Stimulated activated CD4-positive, alpha-beta T cell treated with anti-CD3 and anti-CD28 coated beads, TNF-alpha, amount 100 ng/mL, for 24 hours (primary cell): Measurements from ENCODE around the gene CREB3L1.

Experiments
- DNase-seq, 3 experiments: peaks; one replicate each; pipeline ENCODE4 v3.0.0-alpha.2; 2020; ENCODE audit warnings: low read depth in 3 of 3

The CREB3L1 gene, protein sequence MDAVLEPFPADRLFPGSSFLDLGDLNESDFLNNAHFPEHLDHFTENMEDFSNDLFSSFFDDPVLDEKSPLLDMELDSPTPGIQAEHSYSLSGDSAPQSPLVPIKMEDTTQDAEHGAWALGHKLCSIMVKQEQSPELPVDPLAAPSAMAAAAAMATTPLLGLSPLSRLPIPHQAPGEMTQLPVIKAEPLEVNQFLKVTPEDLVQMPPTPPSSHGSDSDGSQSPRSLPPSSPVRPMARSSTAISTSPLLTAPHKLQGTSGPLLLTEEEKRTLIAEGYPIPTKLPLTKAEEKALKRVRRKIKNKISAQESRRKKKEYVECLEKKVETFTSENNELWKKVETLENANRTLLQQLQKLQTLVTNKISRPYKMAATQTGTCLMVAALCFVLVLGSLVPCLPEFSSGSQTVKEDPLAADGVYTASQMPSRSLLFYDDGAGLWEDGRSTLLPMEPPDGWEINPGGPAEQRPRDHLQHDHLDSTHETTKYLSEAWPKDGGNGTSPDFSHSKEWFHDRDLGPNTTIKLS

DNA sequence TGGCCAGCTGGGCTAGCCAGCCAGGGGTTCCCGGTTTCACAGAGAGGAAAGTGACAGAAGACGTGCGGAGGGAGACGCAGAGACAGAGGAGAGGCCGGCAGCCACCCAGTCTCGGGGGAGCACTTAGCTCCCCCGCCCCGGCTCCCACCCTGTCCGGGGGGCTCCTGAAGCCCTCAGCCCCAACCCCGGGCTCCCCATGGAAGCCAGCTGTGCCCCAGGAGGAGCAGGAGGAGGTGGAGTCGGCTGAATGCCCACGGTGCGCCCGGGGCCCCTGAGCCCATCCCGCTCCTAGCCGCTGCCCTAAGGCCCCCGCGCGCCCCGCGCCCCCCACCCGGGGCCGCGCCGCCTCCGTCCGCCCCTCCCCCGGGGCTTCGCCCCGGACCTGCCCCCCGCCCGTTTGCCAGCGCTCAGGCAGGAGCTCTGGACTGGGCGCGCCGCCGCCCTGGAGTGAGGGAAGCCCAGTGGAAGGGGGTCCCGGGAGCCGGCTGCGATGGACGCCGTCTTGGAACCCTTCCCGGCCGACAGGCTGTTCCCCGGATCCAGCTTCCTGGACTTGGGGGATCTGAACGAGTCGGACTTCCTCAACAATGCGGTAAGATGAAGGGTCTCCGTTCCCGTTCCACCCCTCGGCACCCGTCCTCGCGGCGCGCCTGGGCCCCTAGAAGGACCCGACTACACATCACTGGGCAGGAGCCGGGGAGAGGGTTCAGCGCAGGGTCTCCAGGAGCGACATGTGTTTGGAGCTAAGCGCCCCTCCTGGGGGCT, at the start of gene CREB3L1:
Gene CREB3L1, plus strand, starts transcription at position 41 of the 765 bp plus-strand sequence. Its CDS starts 450 bp downstream, at position 491.
- DNase-seq: no peak

DNA sequence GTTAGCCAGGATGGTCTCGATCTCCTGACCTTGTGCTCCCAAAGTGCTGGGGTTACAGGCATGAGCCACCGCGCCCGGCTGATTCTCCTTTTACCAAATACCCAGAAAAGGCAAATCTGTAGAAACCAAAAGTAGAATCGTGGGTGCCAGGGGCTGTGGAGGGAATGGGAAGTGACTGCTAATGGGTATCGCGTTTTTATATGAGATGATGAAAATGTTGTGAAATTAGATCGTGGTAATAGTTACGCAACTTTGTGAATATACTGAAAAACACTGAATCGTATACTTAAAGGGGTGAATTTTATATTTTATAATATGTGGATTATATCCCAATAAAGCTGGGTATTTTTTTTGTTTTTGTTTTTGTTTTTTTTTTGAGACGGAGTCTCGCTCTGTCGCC, 48.2 kb upstream of the CREB3L1 start:
- no peak for DNase-seq

DNA sequence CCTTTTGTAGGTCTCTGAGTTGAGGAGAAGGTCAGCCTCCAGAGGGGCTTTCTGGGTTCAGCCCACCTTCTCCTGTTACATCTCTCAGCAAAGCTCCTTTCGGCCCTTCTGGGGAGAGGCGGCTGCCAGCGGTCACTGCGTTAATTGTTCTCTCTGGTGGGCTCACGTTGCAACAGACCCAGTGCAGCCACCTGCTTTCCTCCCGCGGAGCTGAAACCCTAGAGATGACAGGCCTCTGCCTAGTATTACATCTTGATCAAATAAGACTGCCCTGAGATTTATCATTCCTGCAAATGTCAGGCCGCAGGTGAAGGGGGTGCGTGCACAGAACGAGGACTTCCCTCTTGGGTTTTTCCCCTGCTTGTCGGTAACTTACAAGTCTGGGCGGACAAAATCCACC, 43.2 kb upstream of the CREB3L1 start:
- DNase-seq: no peak

DNA sequence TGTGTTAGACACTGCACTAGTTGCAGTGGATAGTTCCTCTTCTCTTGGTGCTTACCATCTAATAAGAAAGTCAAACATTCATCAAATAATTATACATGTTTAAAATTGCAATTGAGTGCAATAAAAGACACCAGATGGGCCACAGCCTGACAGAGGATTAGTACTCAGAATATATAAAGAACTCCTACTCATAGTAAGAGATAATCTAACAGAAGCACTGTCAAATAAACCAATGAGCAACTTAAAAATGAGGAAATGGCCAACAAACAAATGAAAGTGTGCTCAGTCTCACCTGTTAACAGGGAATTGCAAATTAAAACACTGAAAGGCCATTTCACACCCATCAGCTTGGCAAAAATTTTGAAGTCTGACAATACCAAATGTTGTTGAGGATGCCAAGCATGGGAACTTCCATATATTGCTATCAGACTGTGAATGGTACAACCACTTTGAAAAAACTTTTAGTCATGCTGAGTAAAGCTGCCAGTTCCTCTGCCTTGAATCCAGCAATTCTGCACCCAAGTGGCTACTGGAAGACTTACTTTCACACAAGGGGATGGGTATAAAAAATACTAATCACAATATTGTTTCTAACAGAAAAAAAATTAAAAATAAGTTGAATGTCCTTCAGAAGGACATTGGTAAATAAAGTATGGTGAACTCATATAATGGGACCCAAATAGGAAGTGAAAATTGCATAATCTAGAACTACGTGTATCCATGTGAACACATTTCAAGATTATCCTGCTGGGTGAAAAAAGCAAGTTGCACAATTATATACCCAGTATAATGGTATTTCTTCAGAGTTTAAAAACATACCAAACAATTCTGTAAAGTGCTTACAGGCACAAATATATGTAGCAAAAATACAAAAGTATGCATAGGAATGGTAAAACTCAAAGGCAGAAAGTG, 41.4 kb upstream of the CREB3L1 start:
- no peak for DNase-seq

DNA sequence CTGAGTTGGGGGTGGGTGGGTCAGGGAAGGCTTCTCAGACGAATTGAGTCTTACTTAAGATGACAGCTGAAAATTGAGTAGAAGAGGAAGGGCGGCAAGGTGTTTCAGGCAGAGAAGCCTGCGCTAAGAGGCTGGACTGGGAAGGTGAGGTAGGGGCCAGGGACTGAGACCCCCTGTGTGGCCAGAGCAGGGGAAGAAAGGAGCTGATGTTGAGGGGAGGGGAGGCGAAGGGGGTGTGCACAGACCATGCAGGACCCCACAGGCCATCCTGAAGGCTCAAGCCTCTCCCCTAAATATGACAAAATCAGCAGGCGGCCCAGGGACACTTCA, 40.6 kb upstream of the CREB3L1 start:
- DNase-seq: no peak

DNA sequence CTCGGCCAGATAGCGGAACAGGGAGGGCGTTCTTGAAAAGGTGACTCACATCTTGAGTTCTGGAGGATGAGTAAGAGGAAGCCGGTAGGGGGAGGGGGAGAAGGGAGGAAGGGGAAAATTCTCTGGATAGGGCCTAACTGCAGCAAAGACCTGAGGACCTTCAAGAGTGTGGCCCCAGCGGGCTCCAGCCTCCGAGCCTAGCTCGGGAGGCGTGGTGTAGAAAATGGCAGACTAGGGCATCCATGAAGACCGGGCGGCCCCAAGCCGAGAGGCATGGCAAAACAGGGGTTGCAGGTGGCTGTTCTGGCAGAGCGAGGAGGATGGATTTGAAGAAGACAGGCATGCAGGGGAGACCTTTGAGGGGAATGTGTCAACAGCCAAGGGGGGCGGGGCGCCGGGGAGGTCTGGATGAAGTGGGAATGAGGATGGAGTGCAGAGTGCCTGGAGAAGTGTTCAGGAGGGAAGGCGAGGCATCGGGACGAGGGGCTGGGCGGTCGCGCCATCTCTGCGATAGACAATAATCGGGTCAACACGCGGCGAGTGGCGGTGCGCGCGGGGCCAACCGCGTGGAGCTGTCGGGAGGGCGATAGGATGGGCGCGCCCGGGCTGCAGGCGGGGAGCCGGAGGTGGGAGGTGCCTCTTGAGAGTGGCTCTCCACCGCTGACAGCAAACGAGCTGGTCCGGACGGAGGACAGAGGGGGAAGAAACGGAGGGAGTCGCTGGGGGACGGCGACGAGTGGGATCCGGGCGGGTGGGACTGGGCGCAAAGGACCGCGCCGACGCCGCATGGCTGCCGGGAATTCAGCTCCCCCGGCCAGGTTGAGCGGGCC, 40.0 kb upstream of the CREB3L1 start:
- peak in 2 of 3 experiments; percentile 29 to 59 for DNase-seq

DNA sequence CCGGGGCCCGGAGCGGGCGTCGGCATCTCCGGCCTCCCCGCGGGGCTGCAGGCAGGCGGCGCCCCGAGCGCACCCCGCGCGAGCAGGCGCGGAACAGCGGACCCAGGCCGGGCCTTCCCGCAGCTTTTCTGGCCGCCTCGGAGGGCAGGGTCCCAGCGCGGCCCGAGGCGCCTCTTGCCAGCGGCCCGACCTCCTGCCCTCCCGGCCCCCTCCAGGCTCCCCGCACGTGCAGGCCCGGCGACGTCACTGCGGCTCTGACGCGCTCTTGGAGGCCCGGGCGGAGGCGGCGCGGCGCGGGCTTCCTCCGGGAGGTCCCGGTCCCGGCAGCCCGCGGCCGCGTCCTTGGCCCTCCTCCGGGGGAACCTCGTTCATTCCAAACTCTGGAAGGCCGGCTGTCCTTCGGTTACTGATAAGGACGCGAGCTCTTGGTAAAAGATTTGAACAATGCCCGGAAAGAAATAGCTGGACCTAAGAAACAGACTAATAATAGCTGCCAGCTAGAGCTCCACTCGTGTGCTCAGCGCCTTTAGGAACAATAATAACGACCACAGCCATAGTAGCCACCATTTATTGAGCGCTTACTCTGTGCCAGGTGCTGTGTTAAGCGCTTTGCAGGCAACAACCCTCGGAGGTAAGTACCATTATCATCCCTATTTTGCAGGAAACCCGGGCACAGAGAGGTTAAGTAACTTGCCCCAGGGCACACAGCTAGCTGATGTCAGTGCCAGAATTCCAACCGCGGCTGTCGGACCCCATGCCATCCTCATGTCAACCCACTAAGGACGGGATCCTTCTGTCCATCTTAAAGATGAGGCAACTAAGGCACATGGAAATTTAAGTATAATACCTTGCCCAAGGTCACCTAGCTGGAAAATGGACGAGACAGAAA, 39.1 kb upstream of the CREB3L1 start:
- peak in 2 of 3 experiments; percentile 29 to 67 for DNase-seq

DNA sequence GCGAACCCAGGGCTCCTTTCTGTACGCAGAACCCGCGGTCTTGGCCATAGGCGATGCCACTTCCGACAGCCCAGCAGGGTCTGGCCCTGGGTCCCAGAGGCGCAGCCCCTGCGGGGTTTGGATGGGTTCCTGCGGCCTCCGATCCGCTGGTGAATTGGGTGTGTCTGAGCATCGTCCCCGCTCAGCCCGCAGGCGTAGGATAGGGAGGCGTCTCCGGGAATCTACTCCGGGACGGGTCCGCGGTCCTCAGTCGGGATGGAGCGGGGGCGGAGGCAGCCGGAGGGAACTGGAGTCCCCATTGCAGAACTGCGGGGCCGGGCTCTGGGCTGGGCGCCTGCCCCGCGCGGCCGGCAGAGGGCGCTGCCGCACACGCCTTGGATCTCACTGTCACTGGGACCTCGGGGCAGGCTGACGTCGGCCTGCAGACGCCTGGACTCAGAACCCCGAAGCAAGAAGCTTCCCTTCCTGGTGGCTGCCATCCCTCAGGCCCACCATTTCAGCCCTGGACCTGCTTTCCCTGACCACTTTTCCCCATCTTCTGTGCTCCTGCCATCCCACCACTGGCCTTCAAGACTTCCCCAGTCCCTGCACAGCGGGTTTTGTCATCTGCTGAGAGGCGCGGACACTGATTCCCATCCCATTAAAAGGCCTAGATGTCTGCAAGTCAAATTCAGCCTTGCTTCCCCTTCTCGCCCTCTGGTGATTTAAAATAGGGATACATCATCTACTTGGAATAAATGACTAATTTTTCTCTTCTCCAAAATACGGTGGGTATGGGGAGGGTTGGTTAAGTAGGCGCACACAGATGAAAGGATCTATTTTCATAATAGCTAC, 38.3 kb upstream of the CREB3L1 start:
- DNase-seq: peak; percentile 64 to 75 (median 66)

DNA sequence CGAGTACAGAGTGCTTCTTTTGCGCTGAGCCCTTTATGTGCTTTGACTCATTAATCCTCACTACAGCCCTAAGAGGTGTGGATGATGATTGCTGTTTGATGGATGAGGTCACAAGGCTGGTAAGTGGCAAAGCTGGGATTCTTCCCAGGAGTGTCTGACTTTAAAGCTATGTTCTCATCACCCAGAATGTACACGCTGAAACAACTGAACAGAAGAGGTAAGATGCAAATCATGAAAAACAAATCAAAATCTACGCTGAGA, 37.7 kb upstream of the CREB3L1 start:
- DNase-seq: no peak

DNA sequence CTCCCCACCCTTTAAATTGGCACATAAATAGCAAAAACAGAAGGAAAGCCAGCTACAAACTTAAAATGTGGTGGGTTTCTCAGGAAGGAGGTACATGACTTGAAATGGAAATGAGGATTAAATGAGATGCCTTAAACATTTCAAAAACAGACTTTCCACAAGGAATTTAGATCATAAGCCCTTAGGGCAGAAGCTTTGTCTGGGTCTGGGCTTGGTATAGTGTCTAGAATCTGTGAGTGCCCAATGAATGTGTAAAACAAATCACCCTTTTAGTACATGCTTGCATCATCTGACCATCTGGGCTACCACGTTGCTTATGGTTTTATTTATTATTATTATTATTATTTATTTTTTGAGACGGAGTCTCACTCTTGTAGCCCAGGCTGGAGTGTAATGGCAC, 37.1 kb upstream of the CREB3L1 start:
- no peak for DNase-seq

DNA sequence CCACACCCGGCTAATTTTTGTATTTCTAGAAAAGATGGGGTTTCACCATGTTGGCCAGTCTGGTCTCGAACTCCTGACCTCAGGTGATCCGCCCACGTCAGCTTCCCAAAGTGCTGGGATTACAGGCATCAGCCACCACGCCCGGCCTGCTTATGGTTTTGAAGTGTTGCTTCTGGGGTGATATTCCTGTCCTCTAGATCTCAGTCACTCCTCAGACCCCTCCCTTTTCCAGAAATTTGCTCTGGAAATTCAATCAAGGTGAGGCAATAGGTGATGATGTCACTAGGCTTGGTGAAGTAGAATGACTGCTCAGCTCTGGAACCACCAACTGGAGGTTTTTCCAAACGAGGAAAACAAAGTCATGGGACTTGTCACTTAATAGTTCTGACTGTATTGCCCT, 36.6 kb upstream of the CREB3L1 start:
- no peak for DNase-seq

DNA sequence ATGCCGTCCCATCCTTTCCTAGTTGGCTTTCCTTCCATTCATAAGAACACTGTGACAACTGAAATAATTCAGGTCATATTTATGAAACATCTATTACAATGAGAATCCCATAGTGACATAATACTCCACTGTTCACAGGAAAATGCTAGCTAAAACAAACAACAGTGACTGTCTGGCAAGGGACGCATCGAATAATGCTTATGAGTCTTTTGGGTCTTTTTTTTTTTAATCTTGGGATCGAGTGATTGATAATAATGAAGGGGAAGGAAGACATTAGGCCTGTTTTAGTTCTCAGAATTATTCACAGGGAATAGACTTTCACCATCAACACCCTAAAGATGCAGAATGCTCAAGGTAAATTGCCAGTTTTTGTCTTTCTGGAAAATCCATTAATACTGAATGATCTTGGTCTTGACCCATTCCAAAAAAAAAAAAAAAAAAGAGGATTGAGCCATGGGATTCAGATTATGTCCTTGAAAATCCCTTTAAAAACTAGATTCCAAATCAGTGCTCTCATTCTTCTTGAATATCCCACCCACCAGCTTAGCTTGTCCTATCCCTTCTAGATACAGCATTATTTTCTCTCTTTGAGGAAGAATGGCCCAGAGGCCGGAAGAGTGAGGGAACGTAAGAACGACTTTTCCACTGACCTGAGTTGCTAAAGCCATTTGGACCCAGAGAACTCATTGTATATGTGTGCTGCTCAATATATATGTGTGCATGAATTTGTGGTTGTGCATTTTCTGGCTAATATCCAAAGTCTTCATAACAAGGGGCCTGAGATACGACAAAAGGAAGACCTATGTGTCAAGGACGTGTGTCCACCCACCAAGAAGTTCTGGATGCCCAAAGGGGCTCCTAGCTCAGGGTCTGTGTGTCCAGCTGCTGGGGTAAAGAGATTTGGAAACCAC, 35.2 kb upstream of the CREB3L1 start:
- no peak for DNase-seq

DNA sequence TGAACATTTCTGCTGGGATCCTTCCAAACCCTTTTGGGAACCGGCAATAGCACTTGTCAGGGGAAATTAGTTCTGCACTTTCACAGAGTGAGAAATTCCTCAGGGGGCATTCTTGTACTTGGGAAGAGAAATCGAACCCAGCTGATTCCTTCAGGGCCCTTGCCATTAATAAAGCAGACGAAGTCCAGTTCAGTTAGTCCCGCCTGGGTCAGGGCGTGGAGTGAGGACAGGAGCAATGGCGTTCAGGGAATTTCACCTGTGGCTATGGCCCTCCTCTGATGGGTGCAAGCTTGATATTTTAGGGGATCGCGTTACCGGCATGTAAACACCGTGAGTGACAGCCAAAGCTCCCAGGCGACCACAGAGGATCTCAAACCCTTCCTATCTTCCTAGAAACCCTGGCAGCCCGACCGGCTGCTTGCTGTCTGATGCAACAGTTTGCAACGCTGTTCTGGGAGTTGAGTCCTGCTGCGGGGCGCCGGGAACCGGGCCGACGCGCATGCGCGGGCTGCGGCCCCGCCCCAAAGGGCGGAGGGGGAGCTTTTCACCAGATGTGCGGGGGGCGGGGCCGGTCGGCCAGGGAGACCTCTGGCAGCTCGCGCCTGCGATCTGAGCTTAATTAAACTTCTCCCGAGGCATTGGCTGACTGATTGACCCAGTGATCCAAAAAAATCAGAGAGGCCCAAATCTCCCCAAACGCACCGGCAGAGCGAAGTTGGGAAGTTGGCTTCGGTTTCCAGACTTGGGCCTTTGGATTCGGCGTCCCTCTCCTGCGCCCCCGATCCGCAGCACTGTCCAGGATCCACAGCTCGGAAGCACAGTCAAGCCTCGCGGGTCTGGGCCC, 34.3 kb upstream of the CREB3L1 start:
- peak; percentile 82 to 91 (median 82) for DNase-seq

DNA sequence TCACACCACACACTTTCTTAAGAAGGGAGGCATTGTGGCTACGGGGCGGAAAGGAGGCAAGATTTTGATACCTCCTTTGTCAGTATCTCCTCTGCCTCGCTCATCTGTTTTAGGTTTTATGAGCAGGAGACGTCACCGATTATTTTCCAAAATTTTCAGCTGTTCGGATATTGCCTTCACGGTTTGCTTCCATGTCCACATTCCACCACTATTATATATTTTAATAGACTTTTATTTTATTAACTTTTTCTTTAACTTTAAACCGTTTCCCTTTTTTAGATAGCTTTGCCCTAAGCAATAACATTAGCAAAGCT, 33.7 kb upstream of the CREB3L1 start:
- no peak for DNase-seq

DNA sequence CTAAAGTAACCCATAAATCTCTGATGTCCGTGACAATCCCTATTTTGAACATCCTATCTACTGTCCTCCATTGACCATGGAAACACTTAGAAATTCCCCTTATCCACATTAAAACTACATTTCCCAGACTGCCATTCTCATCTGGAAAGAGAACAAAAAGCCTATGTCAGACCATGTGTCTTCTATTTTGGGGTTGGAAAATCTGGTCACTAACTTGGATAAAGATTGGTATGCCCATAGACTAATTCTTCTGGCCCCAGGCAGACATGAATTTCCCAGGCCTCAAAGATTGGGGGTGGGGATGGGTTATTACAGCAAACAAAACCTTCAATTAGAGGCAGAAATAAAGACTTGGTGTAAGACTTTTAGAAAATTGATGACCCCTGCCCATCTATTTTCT, 30.9 kb upstream of the CREB3L1 start:
- no peak for DNase-seq

DNA sequence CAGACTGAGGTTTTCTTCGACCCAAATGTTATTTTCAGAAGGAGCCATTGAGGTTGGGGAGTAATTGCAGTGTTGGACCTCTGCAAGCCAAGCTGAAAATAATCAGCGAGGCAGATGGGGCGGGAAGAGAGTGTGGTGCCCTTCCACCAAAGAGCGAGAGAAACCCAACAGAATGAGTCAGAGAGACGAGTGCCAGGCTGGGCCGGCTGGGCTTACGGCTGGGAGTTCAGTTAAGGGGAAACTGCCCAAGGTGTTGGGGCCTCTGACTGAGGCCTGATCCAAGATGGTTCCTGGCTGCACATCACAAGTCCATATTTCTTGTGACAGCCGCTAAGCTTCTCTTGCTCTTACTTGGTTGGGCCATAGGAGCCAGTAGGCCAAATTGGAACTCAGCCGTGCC, 30.4 kb upstream of the CREB3L1 start:
- no peak for DNase-seq

DNA sequence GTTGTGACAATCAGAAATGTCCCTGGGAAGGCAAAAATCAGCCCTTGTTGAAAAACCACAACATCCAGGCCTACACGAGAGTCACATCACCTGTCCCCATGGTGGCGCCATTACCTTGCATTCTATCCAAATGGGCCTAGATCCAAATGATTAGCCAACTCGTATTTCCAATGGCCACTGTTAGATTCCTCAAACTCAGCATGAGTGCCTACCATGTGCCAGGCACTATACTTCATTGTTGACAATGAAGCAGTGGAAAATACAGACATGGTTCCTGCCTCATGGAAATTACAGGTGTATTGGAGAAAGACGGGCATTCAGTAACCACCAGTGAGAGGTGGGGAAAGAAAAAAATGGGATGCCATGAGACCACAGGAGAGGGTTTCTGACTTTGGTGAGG, 29.8 kb upstream of the CREB3L1 start:
- peak in 1 of 3 experiments; percentile 13 for DNase-seq
